Subcutaneous adipose tissue (tissue), 4 donors: ENCODE data around the gene ZNF177. TPM values are rescaled to one million over a fixed set of nuclear protein-coding genes. Genes with fewer than 3 reads are reported as not detected.

Source experiments
- CTCF ChIP-seq: fragments of 450-650 bp; IDR thresholded peaks from one replicate; pipeline ENCODE4 v1.5.1; 2016; ENCODE audit warnings: low read depth, mild to moderate bottlenecking, control low read depth, antibody characterized with exemption, moderate library complexity
- total RNA-seq, 4 donors: library from RNA; depleted of rRNA; stranded (reverse); fragments of >200 nt; gene quantifications; one replicate each; pipeline ENCODE4 v1.1.0, GENCODE V29; 2016

ZNF177 gene
- total RNA-seq, 4 donors from 2014 or later, result 2.6 to 5.3 (median 3.4) TPM

- TF ChIP-seq CTCF, result no peak
Observed at GRCh38 chr19:9370738-9371619, 8.2 kb downstream of the ZNF177 start.

- no peak for TF ChIP-seq CTCF
Observed at GRCh38 chr19:9381361-9381785, 18.6 kb downstream of the ZNF177 start.

- TF ChIP-seq CTCF, result no peak
Observed at GRCh38 chr19:9406798-9407352, 44.1 kb downstream of the ZNF177 start.

GRCh38 chr19:9407827-9408226, 45.0 kb downstream of the ZNF177 start:
- TF ChIP-seq CTCF, result no peak

- TF ChIP-seq CTCF, result no peak
Observed at GRCh38 chr19:9413240-9413954, 50.6 kb downstream of the ZNF177 start.

- TF ChIP-seq CTCF, result no peak
Observed at GRCh38 chr19:9427941-9428340, 65.1 kb downstream of the ZNF177 start.

- no peak for TF ChIP-seq CTCF
Observed at GRCh38 chr19:9430444-9430843, 67.6 kb downstream of the ZNF177 start.
